SK-N-DZ (cell line): ENCODE measurements around the gene SLC35F3.

ENCODE experiments used
- DNase-seq: peaks from one replicate; pipeline ENCODE4 v3.0.0-alpha.2; 2015; ENCODE audit warnings: low spot score
- small RNA-seq, 2 experiments: library from RNA; depleted of rRNA; stranded (forward); fragments of <200 nt; gene quantifications; one replicate each; pipeline ENCODE3, GENCODE V24; 2014

The SLC35F3 gene

DNA sequence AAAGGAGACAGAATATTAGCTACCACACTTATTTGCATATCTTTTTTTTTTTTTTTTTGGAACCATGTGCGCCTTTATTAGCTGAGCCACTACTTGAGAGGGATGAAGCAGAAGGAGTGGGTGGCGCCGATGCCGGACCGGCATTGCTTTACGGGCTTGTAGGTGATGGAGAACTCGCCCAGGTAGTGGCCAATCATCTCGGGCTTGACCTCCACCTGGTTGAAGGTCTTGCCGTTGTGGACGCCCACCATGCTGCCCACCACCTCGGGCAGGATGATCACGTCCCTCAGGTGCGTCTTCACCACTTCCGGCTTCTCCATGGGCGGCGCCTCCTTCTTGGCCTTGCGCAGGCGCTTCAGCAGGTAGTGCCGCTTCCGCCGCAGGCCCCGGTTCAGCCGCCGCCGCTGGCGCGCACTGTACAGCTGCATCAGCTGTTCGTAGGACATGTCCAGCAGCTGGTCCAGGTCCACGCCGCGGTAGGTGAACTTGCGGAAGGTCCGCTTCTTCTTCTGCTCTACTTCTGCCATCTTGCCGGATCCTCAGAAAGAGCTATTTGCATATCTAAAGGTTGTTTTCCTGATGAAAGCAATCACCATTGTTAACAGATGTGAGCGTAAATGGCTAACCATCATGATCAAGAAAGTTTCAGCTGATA is 452.3 kb downstream of the SLC35F3 start:
- peak; percentile 66 for DNase-seq

DNA sequence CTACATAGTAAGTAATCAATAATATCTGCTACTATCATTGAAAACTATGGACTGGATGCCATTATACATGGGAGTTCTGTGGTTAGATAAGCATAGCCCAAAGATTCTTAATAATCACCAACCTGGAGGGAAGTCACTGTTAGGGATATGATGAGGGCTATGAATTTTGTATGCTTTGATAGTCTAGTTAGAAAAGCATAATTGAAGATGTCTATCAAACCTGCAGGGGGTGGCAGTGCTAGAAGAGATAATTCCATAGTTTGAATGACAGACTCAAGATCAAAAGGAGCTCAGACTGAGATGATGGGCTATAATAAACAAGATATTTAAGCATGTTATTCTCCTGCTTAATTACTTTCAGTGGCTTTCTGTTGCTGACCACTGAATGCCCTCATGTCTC is 453.4 kb downstream of the SLC35F3 start:
- no peak for DNase-seq

DNA sequence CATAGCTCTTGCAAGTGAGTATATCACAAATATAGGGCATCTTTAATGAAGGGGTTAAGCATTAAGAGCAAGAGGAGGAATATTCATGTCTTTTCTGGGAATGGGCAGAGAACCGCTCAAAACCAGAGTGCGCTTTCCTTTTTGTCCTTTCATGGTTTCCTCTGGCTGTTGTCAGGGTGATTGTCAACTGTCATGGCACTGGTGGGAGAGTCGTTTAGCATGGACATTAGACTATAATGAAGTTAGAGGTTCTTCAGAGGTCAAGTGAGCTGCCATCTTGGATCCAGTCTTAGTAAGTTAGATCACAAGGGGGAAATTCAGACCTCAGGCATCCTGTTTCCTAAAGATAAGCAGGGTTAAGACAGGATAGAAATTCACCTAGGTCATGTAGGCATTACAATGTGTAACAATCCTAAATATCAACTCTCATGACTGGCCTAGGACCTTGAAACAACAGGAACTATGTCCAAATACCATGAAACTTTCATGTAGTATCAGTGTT is 456.7 kb downstream of the SLC35F3 start:
- no peak for DNase-seq

DNA sequence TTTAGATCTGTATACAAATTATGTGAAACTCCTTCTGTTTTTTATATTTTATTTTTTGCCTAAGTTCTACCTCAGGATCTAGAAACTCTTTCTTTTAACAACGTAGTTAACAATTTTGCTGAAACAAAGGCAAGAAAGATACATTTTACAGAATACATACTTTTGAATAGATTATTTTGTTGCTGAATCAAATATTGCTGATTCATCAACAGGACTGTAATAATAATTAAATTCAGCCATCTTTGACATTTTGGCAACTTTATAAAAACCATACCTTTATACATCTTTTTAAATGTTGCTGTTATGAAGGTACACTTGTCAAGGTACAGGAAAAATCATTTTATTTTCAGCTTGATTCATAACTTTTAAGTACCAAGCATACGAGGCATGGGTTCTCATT is 458.1 kb downstream of the SLC35F3 start:
- no peak for DNase-seq

GRCh38 chr1:234368320-234369032 is 464.0 kb downstream of the SLC35F3 start:
- DNase-seq, result no peak

DNA sequence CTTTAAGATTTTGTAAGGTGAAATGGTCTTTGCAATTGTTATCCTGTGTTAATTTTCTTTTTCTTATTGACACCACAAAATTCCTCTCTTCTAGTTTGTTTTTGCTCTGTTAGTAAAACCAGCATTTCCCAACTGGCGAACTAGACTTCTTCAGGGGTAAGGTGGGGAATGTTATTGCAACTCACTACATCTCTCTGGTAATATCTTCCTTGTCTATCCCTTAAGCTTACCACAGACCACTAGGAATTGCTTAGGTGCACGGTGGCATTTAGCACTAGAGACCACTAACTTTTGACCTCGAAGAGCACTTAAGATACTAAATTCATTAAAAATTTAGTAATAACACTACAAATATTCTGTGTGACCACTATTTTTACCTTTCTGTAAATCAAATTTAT is 464.6 kb downstream of the SLC35F3 start:
- DNase-seq, result no peak

GRCh38 chr1:234369784-234370183 is 465.3 kb downstream of the SLC35F3 start:
- no peak for DNase-seq

DNA sequence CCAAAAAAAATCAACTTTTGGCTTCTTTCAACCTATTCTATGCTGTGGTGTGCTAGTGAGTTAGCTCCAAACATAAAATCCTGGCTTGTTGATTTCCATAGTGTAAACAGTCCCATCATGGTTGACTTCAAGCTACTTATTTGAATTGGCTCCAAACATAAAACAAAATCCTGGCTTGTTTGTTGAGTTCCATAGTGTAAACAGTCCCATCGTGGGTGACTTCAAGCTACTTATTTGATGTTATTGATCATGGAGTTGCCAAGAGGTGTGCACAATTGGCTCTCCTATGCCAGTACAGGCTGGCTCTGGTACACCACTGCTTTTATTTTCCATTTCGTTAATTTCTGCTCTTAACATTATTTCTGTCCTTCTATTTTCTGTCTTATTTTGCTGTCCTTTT is 466.9 kb downstream of the SLC35F3 start:
- DNase-seq, result no peak

GRCh38 chr1:234372011-234372757 is 467.7 kb downstream of the SLC35F3 start:
- DNase-seq, result no peak

DNA sequence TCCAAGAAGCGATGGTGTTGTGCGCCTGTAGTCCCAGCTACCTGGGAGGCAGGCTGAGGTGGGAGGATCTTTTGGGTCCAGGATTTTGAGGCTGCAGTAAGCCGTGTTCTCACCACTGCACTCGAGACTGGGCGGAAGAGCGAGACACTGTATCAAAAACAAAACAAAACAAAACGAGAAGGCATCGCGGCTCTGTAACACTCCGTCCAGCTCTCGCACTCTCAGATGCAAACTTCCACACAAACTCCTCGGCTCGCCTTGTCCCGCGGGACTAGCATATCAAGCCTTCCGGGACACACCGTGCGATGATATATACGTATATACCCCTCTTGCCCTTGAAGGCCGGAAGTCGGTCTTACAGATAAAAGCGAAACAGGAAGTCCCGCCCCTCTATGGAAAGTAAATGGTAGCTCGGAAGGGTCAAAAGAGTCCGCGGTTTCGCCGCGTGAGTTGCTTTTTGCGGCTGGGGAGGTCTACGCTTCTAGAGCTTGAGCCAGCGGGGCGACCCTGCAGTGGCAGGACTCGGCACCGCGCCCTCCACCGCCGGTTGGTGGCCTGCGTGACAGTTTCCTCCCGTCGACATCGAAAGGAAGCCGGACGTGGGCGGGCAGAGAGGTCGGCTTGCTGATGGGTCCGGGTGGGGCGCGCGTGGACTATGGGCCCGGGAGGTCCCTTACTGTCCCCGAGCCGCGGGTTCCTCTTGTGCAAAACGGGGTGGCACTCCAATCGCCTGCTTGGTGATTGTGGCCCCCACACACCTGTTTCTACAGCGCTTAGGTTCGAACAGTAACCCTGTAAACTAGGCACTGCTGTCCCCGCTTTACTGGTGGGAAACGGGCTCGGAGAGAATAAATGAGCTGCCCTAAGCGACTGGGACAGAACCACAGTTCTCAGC is 468.8 kb downstream of the SLC35F3 start, which contains the start of gene COA6:
Gene COA6, plus strand, starts transcription at position 393 of the 895 bp plus-strand sequence. Its CDS starts 11 bp downstream, at position 404.
- peak; percentile 98 for DNase-seq

DNA sequence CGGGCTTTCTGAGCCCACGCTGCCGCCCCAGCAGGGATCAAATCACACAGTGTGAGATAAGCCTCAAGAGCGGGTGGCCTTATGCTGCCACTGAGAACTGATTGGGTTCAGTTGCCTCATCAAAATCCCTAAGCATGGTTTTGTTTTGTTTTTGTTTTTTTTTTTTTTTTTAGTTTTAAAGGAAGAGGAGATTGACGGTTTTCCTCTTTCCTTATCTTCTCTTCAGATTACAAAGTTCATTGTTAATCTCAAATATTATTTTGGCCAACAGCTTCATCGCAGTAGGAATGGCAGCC is 469.4 kb downstream of the SLC35F3 start:
- no peak for DNase-seq

Small RNA genes within 50 kb of the gene (small RNA-seq; reads per million reads assigned to genes)
- 0 reads per million in 2 experiments for gene MIR4671
